Measurements from ENCODE around the gene MCC.

Gene MCC

DNA sequence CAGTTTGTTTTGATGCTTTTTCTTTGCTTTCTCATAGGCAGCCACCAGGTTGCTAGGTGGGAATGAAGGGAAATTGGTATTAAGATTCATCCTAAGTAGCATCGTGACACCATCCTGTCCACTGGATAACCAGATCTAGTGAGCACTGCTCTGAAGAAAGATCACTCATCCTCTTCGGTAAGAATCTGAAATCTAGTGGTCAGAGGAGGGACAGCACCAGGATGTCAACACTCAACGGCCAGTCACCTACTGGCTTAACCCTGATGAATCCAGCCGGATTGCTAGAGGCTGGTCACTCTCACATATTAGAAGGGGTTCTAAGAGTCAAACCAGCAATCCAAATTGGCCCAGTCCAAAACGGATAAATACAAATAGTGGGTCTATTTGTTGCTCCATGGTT, 460.8 kb downstream of the MCC start:
- DNase-seq (ENCODE audit: low read depth): no peak

DNA sequence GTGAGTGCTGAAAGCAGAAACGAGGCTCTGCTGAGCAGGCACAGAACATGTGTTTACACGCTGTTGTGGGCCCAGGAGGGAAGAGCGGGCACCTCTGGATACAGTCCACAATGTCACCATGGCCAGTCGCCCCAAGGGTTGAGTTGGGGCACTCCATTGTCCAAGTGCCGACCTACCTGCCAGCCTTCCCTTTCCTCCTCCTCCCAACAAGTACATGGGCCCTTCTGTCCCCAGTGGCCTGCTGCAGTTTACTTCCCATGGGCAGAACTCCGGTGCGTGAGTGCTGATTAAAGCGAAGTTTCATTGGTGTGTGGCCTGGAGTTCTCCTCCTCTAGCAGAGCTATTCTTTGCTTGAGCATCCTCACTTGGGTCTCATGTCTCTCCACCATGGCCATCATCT, 461.2 kb downstream of the MCC start:
- DNase-seq (ENCODE audit: low read depth): no peak

DNA sequence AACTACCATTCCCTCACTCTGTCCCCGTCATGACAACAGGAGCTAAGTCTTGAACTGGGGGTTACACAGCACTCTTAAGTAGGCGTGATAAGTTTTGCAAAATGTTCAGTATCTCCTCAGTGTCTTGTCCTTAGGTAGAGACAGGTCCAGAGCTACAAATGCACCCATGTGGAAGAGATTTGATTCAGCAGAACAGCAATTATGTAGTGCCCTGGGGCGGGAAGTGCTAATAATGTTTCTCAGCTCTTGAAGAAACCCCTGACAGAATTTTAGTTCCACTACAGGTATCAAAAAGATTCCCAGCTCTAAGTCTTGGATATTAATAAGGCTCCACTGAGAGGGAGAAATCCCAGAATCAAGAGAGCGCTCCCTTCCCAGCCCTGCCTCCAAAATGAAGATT, 462.0 kb downstream of the MCC start:
- no peak for DNase-seq (ENCODE audit: low read depth)

DNA sequence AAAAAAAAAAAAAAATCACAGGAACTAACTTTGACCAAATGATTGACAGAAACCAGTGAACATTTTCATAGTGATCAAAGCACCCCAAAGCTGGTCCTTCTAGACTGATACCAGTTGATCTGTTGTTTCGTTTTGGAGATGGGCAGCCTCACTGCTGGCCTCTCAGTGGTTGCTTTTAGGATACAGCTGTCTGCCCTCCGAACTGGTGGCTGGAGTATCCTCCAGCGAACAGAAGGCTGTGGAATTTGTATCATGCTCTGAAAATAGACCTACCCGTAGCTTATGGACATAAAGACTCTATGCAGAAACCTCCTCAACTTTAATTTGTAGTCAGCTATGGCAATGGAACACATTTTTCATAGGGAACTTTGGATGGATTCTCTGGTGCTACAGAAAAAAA, 462.7 kb downstream of the MCC start:
- DNase-seq (ENCODE audit: low read depth): no peak

DNA sequence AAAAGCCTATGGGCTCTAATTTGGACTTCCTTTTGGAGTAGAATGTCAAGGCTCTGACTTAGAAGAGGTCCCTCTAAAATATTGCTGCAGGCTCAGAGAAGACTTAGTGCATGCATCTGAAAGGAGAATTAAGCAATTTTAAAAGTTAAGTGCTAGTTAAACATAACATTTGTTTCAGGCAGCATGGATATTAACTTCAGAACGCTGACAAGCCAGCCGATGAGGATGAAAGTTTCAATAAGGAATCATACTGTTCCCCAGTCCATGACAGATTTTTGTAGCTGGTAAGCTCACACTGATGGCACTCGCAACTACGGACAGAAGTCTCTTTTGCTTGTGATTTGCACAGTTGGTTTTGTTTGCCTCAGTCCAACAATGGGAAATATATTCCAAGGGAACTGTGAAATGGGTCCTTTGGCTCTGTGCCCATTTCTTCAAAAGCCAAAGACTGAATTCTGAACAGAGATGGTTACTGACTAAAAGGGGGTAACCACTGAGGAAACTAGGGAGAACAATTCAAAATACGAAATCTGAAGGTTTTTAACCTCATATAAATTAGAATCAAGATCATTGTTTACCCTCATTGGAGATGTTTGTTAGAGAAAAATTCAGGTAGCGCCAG, 464.1 kb downstream of the MCC start:
- no peak for DNase-seq (ENCODE audit: low read depth)

DNA sequence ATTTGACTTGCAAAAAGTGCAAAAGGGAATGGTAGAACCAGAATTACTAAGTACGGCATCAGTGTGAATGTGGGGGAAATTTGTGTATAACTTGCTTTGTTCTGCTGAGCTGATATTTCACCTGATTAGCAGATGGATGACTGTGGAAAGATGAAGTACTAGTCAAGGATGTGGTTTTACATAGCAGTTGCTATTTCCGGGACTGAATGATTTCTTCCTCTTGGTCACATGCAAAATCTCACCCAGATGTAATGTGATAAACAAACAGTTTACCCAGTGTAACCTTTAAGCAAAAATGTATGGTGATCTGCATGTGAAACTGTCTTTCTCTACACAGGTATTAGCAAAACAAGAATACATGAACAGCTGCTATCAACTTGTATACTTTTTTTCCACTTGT, 465.6 kb downstream of the MCC start:
- DNase-seq (ENCODE audit: low read depth): no peak

DNA sequence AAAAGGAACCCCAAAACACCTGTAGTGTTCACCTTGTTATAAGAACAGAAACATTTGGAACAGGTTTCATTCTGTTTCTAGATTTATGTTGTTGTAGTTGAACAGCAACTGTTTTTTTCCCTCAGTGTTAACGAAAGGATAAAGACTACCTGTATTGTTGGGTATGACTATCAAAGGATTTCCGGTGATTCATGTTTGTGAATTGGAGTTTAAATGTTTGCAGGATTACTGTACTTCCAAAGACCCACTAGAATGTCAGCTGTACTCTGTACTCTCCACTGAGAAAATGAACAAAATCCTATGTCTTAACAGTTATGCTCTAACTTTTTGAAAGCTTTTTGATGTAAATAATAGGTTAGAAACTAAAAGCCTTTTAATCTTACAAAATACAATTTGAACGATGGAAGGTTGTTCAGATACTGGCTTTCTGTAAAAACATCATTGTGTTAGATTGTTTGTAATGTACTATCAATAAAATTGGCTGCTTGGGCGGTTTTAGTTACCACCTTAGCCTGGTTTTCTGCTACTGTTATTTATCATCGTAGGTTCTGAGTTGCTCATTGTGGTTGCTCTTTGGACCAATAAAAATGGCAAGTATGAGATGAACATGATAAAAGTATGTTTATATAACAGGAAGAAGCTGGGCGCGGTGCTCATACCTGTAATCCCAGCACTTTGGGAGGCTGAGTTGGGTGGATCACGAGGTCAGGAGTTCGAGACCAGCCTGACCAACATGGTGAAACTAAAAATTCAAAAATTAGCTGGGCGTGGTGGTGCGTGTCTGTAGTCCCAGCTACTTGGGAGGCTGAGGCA, 467.6 kb downstream of the MCC start:
- no peak for DNase-seq (ENCODE audit: low read depth)

DNA sequence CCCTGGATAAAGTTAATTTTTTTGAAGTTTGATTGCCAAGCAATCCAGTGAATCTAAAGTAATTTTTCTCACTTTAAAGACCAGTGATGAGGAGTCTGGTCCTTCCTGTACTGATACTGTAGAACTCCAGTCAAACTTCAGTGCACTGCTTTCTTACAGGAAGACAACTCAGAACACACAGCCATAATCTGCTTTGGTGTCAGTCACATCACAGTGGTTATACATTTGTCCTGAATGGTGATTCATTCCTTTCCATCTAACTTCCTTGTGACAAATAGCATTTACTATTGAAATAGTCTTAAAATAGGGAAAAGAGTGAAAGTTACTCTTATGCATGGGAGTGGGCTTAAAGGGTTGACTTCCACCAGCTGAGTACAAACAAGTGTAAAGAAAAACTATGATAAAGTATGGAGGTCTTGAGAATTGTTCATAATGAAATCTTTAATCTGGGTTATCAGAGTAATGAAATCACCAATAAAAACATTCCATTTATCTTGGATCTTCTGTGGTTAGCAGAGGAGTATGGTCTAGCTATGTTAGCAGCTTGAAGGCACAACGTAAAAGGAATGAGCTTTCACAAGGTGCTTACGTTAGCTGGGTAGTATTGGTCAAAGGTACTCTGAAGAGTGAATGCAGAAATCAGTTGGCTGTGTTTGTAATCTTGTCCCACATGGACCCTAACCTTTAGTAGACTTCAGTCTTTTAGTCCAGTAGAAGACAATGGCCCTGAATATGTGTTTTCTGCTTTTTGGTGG, 470.2 kb downstream of the MCC start:
- no peak for DNase-seq (ENCODE audit: low read depth)

DNA sequence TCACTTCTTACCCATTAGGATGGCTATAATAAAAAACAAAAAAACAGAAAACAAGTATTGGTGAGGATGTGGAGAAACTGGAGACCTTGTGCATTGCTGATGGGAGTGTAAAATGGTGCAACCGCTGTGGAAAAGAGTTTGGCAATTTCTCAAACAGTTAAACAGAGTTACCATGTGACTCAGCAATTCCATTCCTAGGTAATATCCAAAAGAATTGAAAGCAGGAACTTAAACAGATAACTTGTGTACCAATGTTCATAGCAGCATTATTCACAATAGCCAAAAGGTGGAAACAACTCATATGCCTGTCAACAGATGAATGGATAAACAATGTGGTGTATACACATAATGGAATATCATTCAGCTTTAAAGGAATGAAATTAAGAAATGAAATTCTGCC, 482.8 kb downstream of the MCC start:
- DNase-seq (ENCODE audit: low read depth): no peak

DNA sequence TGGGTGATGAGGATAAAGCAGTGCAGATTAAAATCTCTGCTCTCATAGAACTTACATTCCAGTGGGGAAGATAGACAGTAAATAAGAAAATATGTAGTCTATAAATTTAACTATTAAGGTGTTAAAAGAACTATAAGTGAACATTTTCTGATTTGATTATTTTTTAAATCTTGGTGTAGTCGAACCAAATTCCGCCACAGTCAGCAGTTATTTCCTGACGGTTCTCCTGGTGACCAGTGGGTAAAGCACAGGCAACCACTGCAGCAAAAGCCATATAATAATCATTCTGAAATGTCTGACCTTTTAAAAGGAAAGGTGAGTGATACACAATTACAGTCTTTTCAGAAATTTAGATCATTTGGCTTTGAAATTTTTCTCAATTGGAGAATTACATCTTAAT, 484.5 kb downstream of the MCC start:
- no peak for DNase-seq (ENCODE audit: low read depth)

DNA sequence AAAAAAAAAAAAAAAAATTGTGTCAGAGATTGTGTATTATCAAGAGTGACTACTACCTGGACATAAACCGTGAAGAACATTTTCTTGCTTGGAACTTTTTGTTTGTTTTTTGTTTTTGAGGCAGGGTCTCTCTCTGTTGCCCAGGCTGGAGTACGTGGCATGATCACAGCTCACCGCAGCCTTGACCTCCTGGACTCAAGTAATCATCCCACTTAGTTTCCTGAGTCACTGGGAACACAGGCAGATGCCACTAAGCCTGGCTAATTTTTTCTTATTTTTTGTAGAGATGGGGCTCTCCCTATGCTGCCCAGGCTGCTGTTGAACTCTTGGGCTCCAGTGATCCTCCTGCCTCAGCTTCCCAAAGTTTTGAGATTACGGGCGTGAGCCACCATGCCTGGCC, 485.8 kb downstream of the MCC start:
- DNase-seq (ENCODE audit: low read depth): no peak

DNA sequence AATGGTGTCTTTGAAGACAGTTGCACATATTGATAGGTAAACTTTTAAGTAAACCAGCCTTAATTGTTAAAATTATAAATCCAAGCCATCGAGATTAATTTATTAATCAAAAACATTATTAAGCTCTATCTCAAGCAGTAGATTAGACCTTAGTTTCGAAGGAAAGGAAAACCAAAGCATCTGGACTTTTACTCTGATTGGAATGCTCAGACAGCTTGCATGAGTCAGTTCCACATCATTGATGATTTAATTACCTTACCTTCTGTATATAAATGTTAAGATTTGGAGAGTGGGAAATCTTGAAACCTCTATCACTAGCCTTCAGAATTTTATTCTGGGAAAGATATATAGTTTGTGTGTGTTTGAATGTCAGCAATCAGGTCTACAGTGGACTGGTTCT, 487.8 kb downstream of the MCC start:
- DNase-seq (ENCODE audit: low read depth): no peak

DNA sequence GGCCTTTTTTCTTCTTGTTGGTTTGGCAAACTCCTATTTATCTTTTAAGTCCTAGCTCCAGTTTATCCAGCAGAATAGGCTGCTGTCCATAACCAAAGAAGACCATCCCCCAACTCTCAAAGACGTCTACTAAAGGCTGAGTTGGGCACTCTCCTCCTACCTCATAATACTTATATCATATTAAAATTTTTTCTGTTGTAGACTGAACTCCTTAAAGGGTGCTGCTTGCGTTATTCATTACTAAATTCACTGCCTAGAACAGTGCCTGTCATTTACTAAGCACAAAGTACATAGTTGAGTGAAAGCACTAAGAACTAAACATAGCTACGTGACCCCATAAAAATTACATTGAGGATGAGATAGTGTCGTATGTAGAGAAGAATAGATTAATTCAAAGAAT, 490.0 kb downstream of the MCC start:
- DNase-seq (ENCODE audit: low read depth): no peak

DNA sequence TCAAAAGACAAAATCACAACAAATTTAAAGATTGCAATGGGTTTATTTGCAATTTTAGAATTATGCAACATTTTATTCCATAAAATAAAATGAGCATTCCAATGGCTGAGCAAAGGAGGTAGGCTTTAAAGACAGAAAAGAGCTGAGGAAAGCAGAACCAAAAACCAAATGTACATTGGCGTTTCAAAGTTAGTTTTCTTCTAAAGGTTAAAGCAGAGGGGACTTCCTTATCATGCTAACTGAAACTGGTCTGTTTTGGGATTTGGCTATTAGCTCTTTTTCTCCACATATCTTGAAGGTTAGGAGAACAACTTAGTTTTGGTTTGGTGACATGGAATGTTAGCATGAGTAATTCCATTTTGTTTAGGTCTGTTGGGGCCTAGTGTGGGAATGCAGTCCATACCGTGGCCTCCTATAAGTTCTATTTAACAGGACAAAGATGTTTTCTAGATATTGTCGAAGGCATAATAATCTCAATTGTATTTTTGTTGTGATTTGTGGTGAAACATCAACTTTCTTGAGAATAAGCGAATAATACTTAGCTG, 491.4 kb downstream of the MCC start:
- no peak for DNase-seq (ENCODE audit: low read depth)

DNA sequence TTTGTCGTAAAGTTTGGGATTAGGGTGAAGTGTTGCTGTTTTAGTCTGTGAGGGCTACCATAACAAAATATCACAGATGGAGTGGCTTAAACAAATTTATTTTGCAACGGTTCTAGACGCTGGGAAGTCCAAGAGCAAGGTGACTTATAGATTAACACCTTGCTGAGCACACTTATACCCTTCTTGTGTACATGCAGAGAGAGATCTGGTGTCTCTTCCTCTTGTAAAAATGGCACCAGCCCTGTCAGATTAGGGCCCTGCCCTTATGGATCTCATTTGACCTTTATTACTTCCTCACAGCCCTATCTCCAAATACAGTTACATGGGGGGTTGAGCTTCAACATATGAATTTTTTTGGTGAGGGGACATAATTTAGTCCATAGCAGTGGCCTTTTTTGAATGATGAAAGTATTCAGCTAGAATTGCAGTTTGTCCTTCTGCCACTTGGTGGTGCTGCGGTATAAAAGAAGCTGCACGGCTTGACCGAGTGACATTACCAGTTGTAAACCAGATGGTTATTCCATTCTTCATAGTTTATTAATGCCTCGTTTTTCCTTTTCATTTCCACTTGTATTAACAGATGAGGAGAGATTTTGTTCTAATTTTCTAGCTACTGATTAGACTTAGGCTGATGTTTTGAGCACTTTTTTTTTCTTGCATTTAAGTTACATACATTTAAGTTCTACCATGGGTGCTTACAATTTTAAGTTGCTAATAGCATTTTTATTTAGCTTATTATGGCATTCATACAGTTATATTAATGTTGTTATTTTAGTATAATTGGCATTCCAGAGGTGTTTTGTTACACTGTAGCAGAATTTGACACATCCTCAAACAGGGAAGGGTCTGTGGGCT, 492.3 kb downstream of the MCC start:
- DNase-seq (ENCODE audit: low read depth): peak; percentile 68

DNA sequence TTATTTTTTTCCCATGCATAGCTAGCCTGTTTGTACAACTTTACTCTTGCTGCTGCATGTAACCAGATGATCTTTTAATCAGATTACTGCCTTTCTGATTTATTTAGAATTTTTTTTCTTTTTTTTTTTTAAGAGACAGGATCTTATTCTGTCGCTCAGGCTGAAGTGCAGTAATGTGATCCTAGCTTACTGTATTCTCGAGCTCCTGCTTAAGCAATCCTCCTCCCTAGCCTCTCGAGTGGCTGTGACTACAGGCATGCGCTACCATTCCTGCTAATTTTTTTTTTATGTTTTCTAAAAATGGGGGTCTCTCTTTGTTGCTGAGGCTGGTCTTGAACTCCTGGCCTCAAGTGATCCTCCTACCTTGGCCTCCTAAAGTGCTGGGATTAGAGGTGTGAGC, 502.0 kb downstream of the MCC start:
- DNase-seq (ENCODE audit: low read depth): no peak

DNA sequence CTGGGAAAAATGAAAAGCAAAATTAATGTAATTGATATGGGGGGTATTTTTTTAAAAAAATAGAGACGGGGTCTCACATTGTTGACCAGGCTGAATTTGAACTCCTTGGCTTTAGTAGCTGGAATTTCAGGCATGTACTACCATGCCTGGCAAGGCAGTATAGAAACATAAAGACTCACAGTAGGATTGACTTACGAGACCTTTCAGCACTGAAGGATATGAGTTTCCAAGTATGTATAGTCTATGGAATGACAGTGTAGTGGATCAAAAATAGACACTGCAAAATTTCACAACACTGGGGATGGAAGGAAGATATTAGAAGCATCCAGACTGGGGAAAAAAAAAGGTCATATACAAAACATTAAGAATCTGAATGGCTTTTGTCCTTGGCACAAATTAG, 504.9 kb downstream of the MCC start:
- DNase-seq (ENCODE audit: low read depth): no peak

DNA sequence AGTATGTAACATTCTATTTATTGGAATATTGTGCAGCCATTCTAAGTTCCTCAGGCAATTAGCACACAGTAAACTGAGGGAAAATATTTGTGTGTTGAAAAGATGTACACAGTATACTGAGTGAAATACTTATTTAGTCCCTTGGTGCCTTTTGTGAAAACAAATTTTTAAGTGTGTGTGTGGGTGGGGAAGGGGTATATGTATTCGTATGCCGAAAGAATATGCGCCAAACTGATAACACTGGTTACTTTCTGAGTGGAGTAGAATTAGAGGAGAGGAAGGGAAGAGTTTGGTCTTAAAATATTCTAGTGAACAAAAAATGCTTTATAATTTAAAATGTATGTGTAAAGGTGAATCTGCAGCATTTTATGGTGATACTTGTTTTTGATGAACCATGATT, 508.5 kb downstream of the MCC start:
- no peak for DNase-seq (ENCODE audit: low read depth)

DNA sequence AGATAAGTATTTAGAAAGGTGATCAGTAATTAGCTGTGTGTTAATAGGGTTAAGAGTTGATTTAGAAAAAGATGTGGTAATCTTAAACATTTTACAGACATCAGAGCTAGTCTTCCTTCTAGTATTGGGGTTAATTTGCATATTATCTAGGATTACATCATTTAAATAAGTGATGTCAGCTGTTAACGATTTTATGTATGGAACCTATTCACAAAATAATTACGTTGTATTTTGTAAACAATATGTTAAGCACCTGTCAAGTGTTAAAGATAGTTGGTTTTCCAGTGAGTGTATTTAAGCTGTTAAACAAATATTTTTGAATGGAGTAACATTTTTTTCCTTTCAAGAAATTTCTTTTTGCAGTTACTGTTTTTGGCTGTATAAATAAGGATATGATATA, 509.4 kb downstream of the MCC start:
- no peak for DNase-seq (ENCODE audit: low read depth)

DNA sequence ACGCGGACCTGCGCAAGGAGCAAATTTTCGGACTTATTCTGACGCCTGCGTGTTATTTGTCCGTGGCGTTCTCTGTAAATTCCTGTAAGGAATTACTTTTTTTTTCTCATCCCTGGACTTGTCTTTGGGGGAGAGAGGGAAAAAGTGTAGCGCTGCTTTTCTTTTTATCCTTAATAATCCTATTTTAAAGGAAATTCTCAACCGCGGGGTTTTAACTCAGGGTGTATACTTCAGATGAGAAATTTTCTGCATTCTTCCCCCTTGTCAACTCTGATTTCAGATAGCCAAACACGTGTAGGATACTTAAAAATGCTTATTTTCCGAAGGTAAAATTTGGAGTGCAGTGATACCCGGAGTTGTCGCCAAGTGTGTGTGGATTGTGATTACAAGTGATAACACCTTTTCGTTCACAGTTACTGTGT, 510.8 kb downstream of the MCC start:
- no peak for DNase-seq (ENCODE audit: low read depth)

DNA sequence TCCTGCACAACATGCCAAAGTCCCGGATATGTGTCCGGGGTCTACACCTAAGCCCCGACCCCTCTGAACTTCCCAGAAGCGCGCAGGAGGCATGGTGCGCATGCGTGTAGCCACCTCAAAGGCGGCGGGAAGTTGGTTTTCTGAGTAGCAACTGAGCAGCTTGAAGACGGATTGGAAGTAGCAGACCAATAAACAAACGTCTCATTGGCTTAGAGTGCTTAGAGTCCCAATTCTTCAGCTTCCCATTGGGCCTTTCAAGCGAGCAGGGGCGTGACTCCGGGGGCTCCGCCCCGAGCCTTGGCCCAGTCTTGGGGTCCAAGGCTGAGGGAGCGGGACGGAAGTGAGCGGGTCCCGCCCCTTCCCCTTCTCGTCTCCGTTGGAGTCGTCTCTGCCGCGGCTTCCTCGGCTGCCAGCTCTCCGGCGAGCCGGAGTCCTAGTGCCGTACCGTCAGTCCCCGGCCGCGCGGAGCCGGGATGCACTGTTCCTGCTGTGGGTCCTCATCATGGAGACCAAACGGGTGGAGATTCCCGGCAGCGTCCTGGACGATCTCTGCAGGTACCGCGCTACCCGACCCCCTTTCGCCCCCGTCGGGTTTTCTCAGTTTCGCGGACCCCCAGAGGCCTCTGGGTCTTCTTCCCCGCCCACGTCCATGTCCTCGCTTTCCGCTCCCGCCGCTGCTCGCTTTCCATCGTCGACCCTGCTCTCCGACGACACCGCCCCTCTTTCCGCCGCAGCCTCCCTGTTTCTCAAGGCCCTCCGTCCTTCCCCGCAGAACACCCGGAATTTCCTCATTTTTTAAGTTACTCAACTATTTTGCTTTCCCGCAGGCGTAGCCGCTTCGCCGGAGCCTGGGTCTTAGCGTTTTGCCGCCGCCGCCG, 511.6 kb downstream of the MCC start, which contains the start of gene DCP2:
Gene DCP2 (plus strand): TSS at position 367 of the 878 bp plus-strand sequence. CDS start 136 bp downstream, at position 503.
- peak; percentile 78 for DNase-seq (ENCODE audit: low read depth)

Data from stimulated activated CD8-positive, alpha-beta memory T cell treated with anti-CD3 and anti-CD28 coated beads, Interleukin-7, amount 100 ng/mL, for 24 hours (primary cell).